ENCODE measurements around the gene HTT.

Gene HTT

DNA sequence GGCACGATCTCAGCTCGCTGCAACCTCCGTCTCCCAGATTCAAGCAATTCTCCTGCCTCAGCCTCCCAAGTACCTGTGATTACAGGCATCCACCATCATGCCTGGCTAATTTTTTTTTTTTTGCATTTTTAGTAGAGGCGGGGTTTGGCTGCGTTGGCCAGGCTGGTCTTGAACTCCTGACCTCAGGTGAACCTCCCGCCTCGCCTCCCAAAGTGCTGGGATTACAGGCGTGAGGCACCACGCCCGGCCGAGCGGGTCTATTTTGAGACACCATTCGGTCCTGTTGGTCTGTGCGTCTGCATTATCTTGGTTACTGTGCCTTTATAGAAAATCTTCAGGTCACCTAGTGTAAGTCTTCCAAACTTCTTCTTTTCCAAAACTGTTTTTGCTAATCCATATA lies 196.7 kb downstream of the HTT start:
- TF ChIP-seq POLR2AphosphoS5 (IDR thresholded peaks at IDR 0.05; ENCODE audit: low read depth), result no peak
- no peak for TF ChIP-seq SPI1 (IDR thresholded peaks at IDR 0.05; ENCODE audit: borderline replicate concordance, low read depth)
- TF ChIP-seq REST (IDR thresholded peaks at IDR 0.05; ENCODE audit: insufficient replicate concordance, low read depth), result no peak
- TF ChIP-seq GABPA (IDR thresholded peaks at IDR 0.05; ENCODE audit: low read depth), result no peak
- TF ChIP-seq, protein P1, sequence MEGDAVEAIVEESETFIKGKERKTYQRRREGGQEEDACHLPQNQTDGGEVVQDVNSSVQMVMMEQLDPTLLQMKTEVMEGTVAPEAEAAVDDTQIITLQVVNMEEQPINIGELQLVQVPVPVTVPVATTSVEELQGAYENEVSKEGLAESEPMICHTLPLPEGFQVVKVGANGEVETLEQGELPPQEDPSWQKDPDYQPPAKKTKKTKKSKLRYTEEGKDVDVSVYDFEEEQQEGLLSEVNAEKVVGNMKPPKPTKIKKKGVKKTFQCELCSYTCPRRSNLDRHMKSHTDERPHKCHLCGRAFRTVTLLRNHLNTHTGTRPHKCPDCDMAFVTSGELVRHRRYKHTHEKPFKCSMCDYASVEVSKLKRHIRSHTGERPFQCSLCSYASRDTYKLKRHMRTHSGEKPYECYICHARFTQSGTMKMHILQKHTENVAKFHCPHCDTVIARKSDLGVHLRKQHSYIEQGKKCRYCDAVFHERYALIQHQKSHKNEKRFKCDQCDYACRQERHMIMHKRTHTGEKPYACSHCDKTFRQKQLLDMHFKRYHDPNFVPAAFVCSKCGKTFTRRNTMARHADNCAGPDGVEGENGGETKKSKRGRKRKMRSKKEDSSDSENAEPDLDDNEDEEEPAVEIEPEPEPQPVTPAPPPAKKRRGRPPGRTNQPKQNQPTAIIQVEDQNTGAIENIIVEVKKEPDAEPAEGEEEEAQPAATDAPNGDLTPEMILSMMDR (IDR thresholded peaks at IDR 0.05; ENCODE audit: insufficient read depth, low read length), result no peak

GRCh38 chr4:3276986-3277385 lies 202.5 kb downstream of the HTT start:
- TF ChIP-seq GABPA (IDR thresholded peaks at IDR 0.05; ENCODE audit: low read depth) (no peak), SPI1 (IDR thresholded peaks at IDR 0.05; ENCODE audit: borderline replicate concordance, low read depth) (no peak), REST (IDR thresholded peaks at IDR 0.05; ENCODE audit: insufficient replicate concordance, low read depth) (no peak), POLR2AphosphoS5 (IDR thresholded peaks at IDR 0.05; ENCODE audit: low read depth) (no peak)
- TF ChIP-seq, protein P1 (IDR thresholded peaks at IDR 0.05; ENCODE audit: insufficient read depth, low read length), result no peak
- DNase-seq (ENCODE audit: low read depth in 1 of 2, low spot score in 1 of 2), result no peak

More for the DNA sequence above, 196.7 kb downstream of the HTT start:
- Histone ChIP-seq H3K27ac (replicated peaks) (no peak overlapping the region), H3K27me3 (ENCODE audit: insufficient read depth, poor library complexity, severe bottlenecking) (no peaks in the 10 kb centered on the region), H3K4me3 (replicated peaks; ENCODE audit: insufficient read depth, low read length) (no peak overlapping the region)
- no peak for DNase-seq (ENCODE audit: low read depth in 1 of 2, low spot score in 1 of 2)

GRCh38 chr4:3280466-3280865 lies 206.0 kb downstream of the HTT start:
- H3K4me3 ChIP-seq (replicated peaks; ENCODE audit: insufficient read depth, low read length), result no peak overlapping the region
- H3K27me3 ChIP-seq (ENCODE audit: insufficient read depth, poor library complexity, severe bottlenecking), result no peaks in the 10 kb centered on the region
- no peak overlapping the region for H3K27ac ChIP-seq (replicated peaks)
- no peak for TF ChIP-seq REST (IDR thresholded peaks at IDR 0.05; ENCODE audit: insufficient replicate concordance, low read depth)
- no peak for TF ChIP-seq GABPA (IDR thresholded peaks at IDR 0.05; ENCODE audit: low read depth)
- TF ChIP-seq POLR2AphosphoS5 (IDR thresholded peaks at IDR 0.05; ENCODE audit: low read depth), result no peak
- no peak for TF ChIP-seq SPI1 (IDR thresholded peaks at IDR 0.05; ENCODE audit: borderline replicate concordance, low read depth)
- TF ChIP-seq, protein P1 (IDR thresholded peaks at IDR 0.05; ENCODE audit: insufficient read depth, low read length), result no peak
- DNase-seq (ENCODE audit: low read depth in 1 of 2, low spot score in 1 of 2), result no peak

More at GRCh38 chr4:3276986-3277385, 202.5 kb downstream of the HTT start:
- Histone ChIP-seq H3K4me3 (replicated peaks; ENCODE audit: insufficient read depth, low read length) (no peak overlapping the region), H3K27me3 (ENCODE audit: insufficient read depth, poor library complexity, severe bottlenecking) (no peaks in the 10 kb centered on the region), H3K27ac (replicated peaks) (no peak overlapping the region)
